Gastrocnemius medialis (tissue), 4 donors: ENCODE results near the gene PAK1. TPM values are rescaled to one million over a fixed set of nuclear protein-coding genes. Genes with fewer than 3 reads are reported as not detected.
"Not testable (repeated sequence)": the region's sequence is repeated elsewhere in the genome, so short reads cannot be mapped to it uniquely, and the experiment has no call there.

Source experiments
- ATAC-seq, 2 donors: fragments of 150-250 bp; one replicate each; pipeline ENCODE4 v1.9.1; 2016
- DNase-seq, 2 donors: peaks; one replicate each; pipeline ENCODE4 v3.0.0-alpha.2; 2019
- H3K27ac ChIP-seq, 4 donors: fragments of 200-600 bp; sonication (generic); 1 replicate in 1 of 4; 2 replicates in 3 of 4; pipeline ENCODE4 v1.5.1; 2016 to 2018; ENCODE audit warnings: mild to moderate bottlenecking in 2 of 4, moderate library complexity in 1 of 4
- H3K27me3 ChIP-seq, 3 donors: fragments of 200-600 bp; sonication (generic) in 2 of 3; 1 replicate in 1 of 3; 2 replicates in 2 of 3; pipeline versions ENCODE4 v1.5.1 to v1.6.0; 2016 to 2019; ENCODE audit warnings: mild to moderate bottlenecking in 1 of 3, moderate library complexity in 1 of 3
- H3K36me3 ChIP-seq, 2 donors: fragments of 200-600 bp; sonication (generic) in 1 of 2; one replicate each; pipeline ENCODE4 v1.5.1; 2017 to 2018
- H3K4me1 ChIP-seq, 2 donors: fragments of 200-600 bp; sonication (generic) in 1 of 2; one replicate each; pipeline ENCODE4 v1.5.1; 2016 to 2017; ENCODE audit warnings: mild to moderate bottlenecking in 2 of 2
- H3K4me3 ChIP-seq, 4 donors: fragments of 200-600 bp; sonication (generic) in 3 of 4; 1 replicate in 1 of 4; 2 replicates in 3 of 4; pipeline ENCODE4 v1.5.1; 2016 to 2019; ENCODE audit warnings: mild to moderate bottlenecking in 2 of 4
- H3K9me3 ChIP-seq, 3 donors: fragments of 200-600 bp; sonication (generic) in 2 of 3; 1 replicate in 1 of 3; 2 replicates in 2 of 3; pipeline ENCODE4 v1.5.1; 2016 to 2019
- POLR2A ChIP-seq, 2 donors: fragments of 450-650 bp; IDR thresholded peaks; one replicate each; pipeline ENCODE4 v1.6.1; 2017; ENCODE audit warnings: antibody characterized with exemption in 2 of 2, mild to moderate bottlenecking in 2 of 2, moderate library complexity in 2 of 2
- in situ Hi-C, 4 donors: fragments of 200-750 bp; cut with MboI; loops; one replicate each; pipeline versions ENCODE4 v1.15.0 to v1.8.0; 2017; ENCODE audit warnings: low sequenced_read_pairs in 4 of 4
- intact Hi-C: fragments of 100-400 bp; cut with DNase I; formaldehyde crosslinking; loops from one replicate; pipeline ENCODE4 v1.15.1; 2023; ENCODE audit warnings: low total_unique reads
- total RNA-seq, 4 donors: library from RNA; depleted of rRNA; stranded (reverse); fragments of >200 nt; gene quantifications; one replicate each; pipeline versions ENCODE4 v1.1.0 to v1.2.3, GENCODE V29; 2016
- TF ChIP-seq, protein P1 (sequence below), 5 experiments: fragments of 450-650 bp in 3 of 5; fragments of 200-600 bp in 2 of 5; sonication (generic) in 2 of 5; IDR thresholded peaks in 4 of 5; conservative IDR thresholded peaks in 1 of 5; 1 replicate in 4 of 5; 2 replicates in 1 of 5; pipeline ENCODE4 v1.5.1; 2016 to 2019; ENCODE audit warnings: antibody characterized with exemption in 5 of 5, mild to moderate bottlenecking in 3 of 5, moderate library complexity in 3 of 5

PAK1 gene
- total RNA-seq, 4 donors from 2014 or later, result 22.3 to 34.4 (median 27.9) TPM

DNA sequence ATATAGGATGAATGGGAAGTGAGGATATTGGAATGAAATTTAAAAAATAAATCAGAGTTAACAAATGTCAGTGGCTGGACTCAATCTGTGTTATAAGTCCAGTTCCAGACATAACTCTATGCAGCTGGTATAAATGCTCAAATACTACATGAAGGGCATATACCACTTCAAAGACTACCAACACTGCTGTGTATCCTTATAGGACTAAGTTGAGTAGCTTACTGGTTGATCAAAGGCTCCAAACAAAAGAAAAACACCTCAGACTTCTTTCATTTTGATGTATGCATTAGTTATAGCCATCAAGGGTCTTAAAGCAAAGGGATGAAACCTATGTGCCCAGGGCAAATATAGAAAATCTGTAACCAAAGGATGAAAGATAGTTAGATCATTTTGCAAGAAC lies 86.2 kb downstream of the PAK1 start:
- TF ChIP-seq, protein P1, sequence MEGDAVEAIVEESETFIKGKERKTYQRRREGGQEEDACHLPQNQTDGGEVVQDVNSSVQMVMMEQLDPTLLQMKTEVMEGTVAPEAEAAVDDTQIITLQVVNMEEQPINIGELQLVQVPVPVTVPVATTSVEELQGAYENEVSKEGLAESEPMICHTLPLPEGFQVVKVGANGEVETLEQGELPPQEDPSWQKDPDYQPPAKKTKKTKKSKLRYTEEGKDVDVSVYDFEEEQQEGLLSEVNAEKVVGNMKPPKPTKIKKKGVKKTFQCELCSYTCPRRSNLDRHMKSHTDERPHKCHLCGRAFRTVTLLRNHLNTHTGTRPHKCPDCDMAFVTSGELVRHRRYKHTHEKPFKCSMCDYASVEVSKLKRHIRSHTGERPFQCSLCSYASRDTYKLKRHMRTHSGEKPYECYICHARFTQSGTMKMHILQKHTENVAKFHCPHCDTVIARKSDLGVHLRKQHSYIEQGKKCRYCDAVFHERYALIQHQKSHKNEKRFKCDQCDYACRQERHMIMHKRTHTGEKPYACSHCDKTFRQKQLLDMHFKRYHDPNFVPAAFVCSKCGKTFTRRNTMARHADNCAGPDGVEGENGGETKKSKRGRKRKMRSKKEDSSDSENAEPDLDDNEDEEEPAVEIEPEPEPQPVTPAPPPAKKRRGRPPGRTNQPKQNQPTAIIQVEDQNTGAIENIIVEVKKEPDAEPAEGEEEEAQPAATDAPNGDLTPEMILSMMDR (IDR thresholded peaks at IDR 0.05 in 4 of 5, conservative IDR thresholded peaks at IDR 0.05 in 1 of 5), result no peak
- TF ChIP-seq POLR2A (IDR thresholded peaks at IDR 0.05), result no peak
- Histone ChIP-seq H3K9me3 (no peaks in the 10 kb centered on the region), H3K27ac (no peak overlapping the region), H3K4me1 (peaks cover 20 to 33% of the 10 kb centered on the region in 2 donors), H3K4me3 (no peak overlapping the region), H3K27me3 (no peaks in the 10 kb centered on the region), H3K36me3 (no peaks in the 10 kb centered on the region)
- ATAC-seq (no peak), DNase-seq (no peak)
- intact Hi-C loops, result no loop called here
- in situ Hi-C loops, result no loop called here

DNA sequence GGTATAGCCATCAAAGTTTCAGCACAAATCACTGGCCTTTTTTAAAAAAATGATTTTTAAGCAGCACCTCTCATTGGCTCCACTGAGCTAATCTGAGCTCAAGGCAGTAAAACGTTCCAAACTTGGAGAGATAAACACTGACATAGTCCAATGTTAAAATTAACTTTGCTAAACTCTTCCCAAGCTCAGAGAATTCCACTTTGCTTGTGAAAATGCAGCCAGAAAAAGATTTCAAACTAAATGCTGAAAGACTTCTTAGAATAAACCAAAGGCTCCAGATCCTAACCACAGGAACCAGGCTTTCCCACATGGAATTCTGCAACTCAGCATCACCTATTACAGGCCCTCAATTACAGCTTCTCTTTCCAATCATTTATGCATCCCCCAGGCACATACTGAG lies 87.7 kb downstream of the PAK1 start:
- no peaks in the 10 kb centered on the region for H3K36me3 ChIP-seq
- H3K27ac ChIP-seq, result peak overlapping the region in 1 of 4 donors; percentile 20
- intact Hi-C loops, result no loop called here
- no peak for TF ChIP-seq POLR2A (IDR thresholded peaks at IDR 0.05)
- TF ChIP-seq, protein P1 (IDR thresholded peaks at IDR 0.05 in 4 of 5, conservative IDR thresholded peaks at IDR 0.05 in 1 of 5), result no peak
- ATAC-seq, result no peak
- no peak overlapping the region for H3K4me3 ChIP-seq
- in situ Hi-C loops, result no loop called here
- peaks cover 21 to 30% of the 10 kb centered on the region in 2 donors for H3K4me1 ChIP-seq
- H3K9me3 ChIP-seq, result no peaks in the 10 kb centered on the region
- no peak for DNase-seq
- H3K27me3 ChIP-seq, result no peaks in the 10 kb centered on the region

DNA sequence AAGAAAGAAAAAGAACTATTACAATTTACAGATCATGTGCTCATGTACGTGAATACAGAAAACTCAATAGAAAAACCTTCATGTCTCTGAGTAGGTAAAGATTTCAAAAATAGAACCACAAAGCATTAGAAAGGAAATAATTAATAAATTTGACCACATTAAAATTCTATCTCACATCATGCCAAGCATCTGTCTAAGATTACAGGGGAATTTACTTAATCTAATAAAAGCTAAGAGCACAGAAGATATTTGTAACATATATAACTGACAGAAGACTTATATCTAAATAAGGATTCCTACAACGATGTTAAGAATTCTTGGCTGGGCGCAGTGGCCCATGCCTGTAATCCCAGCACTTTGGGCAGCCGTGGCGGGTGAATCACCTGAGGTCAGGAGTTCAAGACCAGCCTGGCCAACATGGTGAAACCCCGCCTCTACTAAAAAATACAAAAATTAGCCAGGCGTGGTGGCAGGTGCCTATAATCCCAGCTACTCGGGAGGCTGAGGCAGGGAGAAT lies 88.6 kb downstream of the PAK1 start:
- in situ Hi-C loops, result not testable (repeated sequence)
- peaks cover 20 to 26% of the 10 kb centered on the region in 2 donors for H3K4me1 ChIP-seq

DNA sequence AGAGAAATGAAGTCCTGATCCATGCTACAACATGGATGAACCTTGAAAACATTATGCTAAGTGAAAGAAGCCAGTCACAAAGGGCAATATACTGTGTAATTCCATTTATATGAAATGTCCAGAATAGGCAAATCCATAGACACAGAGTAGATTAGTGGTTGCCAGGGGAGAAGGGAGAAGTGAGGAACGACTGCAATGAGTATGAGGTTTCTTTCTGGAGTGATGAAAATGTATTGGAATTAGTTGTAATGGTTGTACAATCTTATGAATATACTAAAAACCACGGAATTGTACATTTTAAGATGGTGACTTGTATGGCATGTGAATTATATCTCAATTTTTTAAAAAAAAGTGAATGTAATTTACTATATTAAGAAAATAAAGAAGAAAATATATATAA lies 89.3 kb downstream of the PAK1 start:
- no peaks in the 10 kb centered on the region for H3K27me3 ChIP-seq
- H3K36me3 ChIP-seq, result no peaks in the 10 kb centered on the region
- no peak for ATAC-seq
- no peak for DNase-seq
- intact Hi-C loops, result no loop called here
- H3K4me1 ChIP-seq, result peaks cover 20 to 26% of the 10 kb centered on the region in 2 donors
- H3K4me3 ChIP-seq, result no peak overlapping the region
- no peak overlapping the region for H3K27ac ChIP-seq
- in situ Hi-C loops, result no loop called here
- no peaks in the 10 kb centered on the region for H3K9me3 ChIP-seq
- no peak for TF ChIP-seq POLR2A (IDR thresholded peaks at IDR 0.05)
- TF ChIP-seq, protein P1 (IDR thresholded peaks at IDR 0.05 in 4 of 5, conservative IDR thresholded peaks at IDR 0.05 in 1 of 5), result no peak

More for the DNA sequence above, 88.6 kb downstream of the PAK1 start:
- ATAC-seq, intact Hi-C loops, H3K9me3 ChIP-seq, H3K4me3 ChIP-seq, H3K27me3 ChIP-seq, H3K36me3 ChIP-seq, DNase-seq: not testable (repeated sequence)
- H3K27ac ChIP-seq, result peak overlapping the region in 1 of 4 donors; percentile 3

DNA sequence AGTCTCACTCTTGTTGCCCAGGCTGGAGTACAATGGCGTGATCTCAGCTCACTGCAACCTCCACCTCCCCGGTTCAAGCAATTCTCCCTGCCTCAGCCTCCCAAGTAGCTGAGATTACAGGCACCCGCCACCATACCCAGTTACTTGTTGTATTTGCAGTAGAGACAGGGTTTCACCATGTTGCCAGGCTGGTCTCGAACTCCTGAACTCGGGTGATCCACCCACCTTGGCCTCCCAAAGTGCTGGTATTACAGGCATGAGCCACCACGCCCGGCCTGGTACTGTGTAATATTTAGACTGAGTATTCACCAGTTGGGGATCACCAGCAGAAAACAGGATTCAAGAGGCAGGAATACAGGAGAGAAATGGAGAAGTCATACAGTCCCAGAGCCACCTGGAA lies 90.5 kb downstream of the PAK1 start:
- ATAC-seq, H3K9me3 ChIP-seq, H3K27me3 ChIP-seq, intact Hi-C loops, H3K27ac ChIP-seq, DNase-seq, H3K4me3 ChIP-seq, in situ Hi-C loops, H3K36me3 ChIP-seq: not testable (repeated sequence)
- peaks cover 20 to 26% of the 10 kb centered on the region in 2 donors for H3K4me1 ChIP-seq
